Glomerular visceral epithelial cell (primary cell): ENCODE data around the gene ADGRV1.

Experiments used
- DNase-seq: peaks from one replicate; pipeline ENCODE4 v3.0.0-alpha.2; 2016; ENCODE audit errors: extremely low spot score

The ADGRV1 gene

DNA sequence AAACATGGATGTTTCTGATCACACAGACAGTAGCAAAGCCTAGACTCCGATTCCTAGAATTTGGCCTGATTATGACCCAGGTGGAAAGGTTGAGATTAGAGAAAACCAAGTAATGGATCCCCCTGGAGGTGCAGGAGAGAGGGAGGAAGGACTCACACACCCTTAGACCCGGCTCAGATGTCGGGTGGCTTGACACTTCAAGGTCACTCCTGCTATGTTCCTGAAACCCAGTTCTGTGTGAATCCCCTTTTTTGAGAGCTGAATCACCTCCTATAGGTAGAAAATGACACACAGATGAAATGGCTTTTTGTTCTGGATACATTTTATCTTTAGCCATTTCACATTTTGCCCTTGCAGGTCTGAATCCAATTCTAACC, 631.7 kb downstream of the ADGRV1 start:
- DNase-seq, result no peak

DNA sequence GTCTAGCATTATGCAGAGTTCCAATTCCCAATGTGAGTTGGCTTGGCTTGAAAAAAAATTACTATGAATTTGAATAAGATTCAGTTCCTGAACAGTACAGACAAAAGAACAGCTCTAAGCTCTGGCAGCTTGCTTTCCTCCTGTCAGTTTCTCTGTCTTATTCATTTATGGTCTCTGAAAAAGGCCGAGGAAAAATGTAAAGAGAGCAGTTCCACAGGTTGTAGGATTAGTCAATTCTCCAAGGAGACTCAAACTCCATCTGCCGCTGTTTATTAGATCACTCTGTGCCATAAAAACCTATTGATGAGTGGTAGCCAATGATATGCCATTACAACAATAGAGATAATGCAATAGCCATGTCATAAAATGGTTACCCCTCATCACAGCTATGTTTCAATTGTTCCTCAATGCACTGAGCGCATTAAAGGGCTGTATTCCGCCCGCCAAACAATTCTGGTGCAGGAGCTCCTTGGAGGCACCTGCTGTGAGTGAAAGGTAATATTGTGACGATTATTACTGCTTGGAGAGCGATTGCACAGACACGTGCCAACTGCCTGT, 636.3 kb downstream of the ADGRV1 start:
- no peak for DNase-seq

DNA sequence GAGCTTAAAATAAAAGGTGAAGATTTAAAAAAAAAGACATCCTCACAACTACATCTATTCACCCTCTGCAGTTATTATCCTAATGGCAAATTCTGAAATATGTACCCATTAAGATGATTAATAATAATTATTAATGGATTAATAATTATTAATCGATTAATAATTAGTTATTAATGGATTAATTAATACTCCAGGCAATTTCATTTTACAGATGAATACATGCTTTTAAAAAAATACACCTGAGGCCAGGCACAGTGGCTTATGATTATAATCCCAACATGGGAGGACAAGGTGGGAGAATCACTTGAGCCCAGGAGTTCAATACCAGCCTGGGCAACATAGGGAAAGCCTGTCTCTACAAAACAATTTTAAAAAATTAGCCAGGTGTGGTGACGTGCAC, 642.1 kb downstream of the ADGRV1 start:
- no peak for DNase-seq

DNA sequence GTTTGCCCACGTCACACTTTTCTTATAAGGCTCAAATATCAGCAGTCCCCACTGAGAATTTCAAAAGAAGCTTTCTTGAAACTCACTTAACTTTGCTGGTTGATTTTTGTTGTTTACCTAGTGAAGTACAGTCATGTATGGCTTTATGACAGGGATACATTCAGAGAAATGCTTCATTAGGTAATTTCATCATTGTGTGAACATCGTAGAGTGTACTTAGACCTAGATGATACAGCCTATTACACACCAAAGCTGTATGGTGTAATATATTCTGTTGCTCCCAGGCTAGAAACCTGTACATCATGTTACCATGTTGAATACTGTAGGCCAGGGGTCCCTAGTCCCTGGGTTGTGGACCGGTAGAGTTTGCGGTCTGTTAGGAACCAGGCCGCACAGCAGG, 647.5 kb downstream of the ADGRV1 start:
- no peak for DNase-seq

DNA sequence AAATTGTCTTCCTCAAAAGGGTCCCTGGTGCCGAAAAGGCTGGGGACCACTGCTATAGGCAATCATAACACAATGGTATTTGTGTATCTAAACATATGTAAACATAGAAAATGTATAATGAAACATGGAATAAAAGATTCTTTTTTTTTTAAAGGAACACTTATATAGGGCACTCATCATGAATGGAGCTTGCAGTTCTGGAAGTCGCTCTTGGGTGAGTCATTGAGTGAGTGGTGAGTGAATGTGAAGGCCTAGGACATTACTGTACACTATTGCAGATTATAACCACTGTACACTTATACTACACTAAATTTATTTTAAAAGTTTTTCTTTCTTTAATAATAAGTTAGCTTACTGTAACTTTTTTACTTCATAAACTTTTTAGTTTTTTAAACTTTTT, 648.1 kb downstream of the ADGRV1 start:
- DNase-seq, result peak; percentile 31

DNA sequence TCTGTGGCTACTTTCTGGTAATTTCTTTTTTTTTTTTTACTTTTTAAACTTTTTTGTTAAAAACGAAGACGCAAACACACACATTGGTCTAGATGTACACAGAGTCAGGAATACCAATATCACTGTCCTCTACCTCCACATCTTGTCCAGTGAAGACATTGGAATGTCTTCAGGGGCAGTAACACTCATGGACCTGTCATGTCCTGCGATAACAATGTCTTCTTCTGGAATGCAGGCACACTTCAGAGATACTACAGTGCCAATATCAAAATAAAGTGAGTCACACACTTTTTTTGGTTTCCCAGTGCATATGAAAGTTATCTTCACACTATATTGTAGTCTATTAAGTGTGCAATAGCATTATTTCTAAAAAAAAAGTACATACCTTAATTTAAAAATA, 648.7 kb downstream of the ADGRV1 start:
- DNase-seq, result no peak

DNA sequence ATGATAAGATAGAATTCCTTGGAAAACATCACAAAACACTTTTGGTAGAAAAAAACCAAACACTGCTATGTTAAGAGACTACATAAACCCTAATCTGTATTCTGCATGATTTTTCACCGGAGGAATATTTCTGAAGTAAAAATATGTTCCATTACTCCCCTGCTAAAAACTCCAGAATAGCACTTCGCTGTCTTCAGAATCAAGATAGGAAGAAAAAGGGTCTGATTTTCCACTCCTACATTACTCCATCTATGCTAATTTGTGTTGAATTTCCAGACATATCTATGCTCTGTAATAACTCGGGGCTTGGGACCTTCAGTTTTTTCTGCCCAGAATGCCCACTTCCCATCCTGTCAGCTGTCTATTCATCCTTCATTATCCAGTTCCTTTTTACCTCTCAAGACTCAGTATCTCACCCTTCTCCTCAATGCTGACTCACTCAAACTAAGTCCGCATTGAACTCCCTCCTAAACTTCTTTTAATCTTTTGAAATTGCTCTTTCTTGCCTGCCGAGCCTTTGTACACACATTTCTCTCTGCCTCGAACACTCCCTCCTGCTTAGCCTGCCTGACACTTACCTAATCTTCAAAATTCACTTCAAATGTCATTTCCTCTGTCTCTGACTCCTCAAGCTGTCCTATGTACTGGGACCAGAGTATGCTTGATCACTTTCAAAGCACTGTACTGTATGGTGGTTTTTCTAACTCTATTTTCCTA, 653.6 kb downstream of the ADGRV1 start:
- no peak for DNase-seq

DNA sequence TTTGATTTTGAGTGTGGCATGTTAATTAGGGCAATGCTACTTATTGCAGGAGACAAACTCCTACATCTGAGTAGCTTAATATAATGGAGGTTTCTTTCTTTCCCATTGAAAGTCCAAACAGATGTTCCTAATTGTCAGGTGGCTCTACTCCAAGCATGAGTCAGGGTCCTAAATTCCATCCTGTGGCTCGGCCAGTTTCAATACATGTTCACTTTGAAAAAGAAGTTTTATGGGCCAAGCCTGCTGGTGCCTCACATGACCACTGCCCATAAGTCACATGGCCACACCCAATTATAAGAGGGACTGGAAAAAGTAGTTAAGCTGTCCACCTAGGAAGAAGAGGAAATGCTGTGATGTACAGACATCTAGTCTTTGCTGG, 654.1 kb downstream of the ADGRV1 start:
- DNase-seq, result no peak
